ENCODE data around the gene ASPSCR1. TPM values are rescaled to one million over a fixed set of nuclear protein-coding genes. Genes with fewer than 3 reads are reported as not detected.

The ASPSCR1 gene
- total and polyA plus RNA-seq, 2 of the 13 experiments (the other 11 are each of a cell fraction or from before 2014, with no cell fraction given), result 274 to 314 TPM

DNA sequence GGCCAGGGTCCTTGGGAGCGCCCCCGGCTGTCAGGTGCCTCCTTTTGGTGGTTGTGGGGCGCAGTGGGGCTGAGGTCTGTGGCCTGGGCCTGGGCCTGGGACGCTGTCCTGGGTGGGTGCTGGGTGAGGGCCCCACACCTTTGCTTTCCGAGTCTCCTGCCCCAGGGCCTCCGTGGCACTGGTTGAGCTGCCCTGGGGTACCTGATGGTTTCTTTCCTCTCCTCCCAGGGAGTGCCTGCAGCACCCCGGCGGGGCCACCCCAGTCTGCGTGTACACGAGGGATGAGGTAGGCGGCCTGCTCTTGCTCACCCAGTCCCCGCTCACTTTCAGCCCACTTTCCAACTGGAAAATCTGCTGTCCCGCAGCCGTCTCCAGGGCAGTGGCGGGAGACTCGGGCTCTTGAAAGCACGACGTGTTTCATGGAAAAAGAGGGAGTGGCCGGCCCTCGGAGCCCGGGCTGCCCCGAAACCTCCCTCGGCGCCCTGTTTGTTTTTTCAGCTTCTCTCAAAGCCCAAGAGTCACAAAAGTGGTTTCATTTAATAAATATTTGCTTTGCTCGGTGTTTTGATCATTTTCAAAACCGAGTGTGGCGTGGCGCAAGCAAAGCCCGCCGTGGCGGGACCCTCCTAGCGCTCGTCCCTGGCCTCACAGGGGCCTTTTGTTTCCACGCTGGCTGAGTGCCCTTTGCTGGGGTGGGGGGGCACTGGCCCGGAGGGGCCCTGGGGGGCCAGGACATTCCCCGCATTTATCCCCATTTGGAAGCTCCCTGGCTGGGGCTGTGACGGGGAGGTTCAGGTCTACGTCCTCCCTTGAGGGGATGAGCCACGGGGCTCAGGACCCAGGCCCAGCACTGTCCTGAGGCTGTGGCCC is 17.4 kb downstream of the ASPSCR1 start (continued):
- TF ChIP-seq ZNF20 (CRISPR knock-in tag; IDR thresholded peaks at IDR 0.05) (0 out of 2 replicates have a peak, but pooled peaks have one; percentile 36), ZFP36L1 (CRISPR knock-in tag; IDR thresholded peaks at IDR 0.05) (peak; percentile 49; the same call in 1 of the 2 replicates), ZNF12 (CRISPR knock-in tag; IDR thresholded peaks at IDR 0.05) (peak; percentile 11; the same call in 1 of the 2 replicates), ZNF850 (CRISPR knock-in tag; conservative IDR thresholded peaks at IDR 0.05) (peak; percentile 91; the same call in 1 of the 2 replicates), ZNF773 (CRISPR knock-in tag; IDR thresholded peaks at IDR 0.05; ENCODE audit: borderline replicate concordance) (no peak; the same call in 1 of the 2 replicates), SMYD3 (CRISPR knock-in tag; IDR thresholded peaks at IDR 0.05) (peak; percentile 83; the same call in 1 of the 2 replicates), ZNF235 (CRISPR knock-in tag; IDR thresholded peaks at IDR 0.05; ENCODE audit: borderline replicate concordance) (peak; percentile 22; the same call in 1 of the 2 replicates), FOXA1 (IDR thresholded peaks at IDR 0.05) (no peak), FOXA1 (CRISPR knock-in tag; IDR thresholded peaks at IDR 0.05) (peak; percentile 57), SIN3A (IDR thresholded peaks at IDR 0.05; ENCODE audit: borderline replicate concordance, low read depth, low read length) (0 out of 2 replicates have a peak, but pooled peaks have one; percentile 27), FOXM1 (CRISPR knock-in tag; IDR thresholded peaks at IDR 0.05) (no peak), CCAR2 (optimal IDR thresholded peaks at IDR 0.05; ENCODE audit: low read depth, low read length) (peak; percentile 75)
- TF ChIP-seq, protein P1, sequence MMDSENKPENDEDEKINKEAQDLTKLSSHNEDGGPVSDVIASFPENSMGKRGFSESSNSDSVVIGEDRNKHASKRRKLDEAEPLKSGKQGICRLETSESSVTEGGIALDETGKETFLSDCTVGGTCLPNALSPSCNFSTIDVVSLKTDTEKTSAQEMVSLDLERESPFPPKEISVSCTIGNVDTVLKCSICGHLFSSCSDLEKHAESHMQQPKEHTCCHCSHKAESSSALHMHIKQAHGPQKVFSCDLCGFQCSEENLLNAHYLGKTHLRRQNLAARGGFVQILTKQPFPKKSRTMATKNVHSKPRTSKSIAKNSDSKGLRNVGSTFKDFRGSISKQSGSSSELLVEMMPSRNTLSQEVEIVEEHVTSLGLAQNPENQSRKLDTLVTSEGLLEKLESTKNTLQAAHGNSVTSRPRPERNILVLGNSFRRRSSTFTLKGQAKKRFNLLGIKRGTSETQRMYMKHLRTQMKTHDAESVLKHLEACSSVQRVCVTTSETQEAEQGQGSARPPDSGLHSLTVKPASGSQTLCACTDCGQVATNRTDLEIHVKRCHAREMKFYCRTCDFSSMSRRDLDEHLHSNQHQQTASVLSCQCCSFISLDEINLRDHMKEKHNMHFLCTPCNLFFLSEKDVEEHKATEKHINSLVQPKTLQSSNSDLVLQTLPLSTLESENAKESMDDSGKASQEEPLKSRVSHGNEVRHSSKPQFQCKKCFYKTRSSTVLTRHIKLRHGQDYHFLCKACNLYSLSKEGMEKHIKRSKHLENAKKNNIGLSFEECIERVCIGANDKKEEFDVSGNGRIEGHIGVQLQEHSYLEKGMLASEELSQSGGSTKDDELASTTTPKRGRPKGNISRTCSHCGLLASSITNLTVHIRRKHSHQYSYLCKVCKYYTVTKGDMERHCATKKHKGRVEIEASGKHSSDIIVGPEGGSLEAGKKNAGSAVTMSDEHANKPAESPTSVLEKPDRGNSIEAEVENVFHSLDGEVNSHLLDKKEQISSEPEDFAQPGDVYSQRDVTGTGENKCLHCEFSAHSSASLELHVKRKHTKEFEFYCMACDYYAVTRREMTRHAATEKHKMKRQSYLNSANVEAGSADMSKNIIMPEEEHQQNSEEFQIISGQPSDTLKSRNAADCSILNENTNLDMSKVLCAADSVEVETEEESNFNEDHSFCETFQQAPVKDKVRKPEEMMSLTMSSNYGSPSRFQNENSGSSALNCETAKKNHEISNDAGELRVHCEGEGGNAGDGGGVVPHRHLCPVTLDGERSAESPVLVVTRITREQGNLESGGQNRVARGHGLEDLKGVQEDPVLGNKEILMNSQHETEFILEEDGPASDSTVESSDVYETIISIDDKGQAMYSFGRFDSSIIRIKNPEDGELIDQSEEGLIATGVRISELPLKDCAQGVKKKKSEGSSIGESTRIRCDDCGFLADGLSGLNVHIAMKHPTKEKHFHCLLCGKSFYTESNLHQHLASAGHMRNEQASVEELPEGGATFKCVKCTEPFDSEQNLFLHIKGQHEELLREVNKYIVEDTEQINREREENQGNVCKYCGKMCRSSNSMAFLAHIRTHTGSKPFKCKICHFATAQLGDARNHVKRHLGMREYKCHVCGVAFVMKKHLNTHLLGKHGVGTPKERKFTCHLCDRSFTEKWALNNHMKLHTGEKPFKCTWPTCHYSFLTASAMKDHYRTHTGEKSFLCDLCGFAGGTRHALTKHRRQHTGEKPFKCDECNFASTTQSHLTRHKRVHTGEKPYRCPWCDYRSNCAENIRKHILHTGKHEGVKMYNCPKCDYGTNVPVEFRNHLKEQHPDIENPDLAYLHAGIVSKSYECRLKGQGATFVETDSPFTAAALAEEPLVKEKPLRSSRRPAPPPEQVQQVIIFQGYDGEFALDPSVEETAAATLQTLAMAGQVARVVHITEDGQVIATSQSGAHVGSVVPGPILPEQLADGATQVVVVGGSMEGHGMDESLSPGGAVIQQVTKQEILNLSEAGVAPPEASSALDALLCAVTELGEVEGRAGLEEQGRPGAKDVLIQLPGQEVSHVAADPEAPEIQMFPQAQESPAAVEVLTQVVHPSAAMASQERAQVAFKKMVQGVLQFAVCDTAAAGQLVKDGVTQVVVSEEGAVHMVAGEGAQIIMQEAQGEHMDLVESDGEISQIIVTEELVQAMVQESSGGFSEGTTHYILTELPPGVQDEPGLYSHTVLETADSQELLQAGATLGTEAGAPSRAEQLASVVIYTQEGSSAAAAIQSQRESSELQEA (CRISPR knock-in tag; IDR thresholded peaks at IDR 0.05; ENCODE audit: not compliant biosample characterization), result no peak
- TF ChIP-seq, protein P2, sequence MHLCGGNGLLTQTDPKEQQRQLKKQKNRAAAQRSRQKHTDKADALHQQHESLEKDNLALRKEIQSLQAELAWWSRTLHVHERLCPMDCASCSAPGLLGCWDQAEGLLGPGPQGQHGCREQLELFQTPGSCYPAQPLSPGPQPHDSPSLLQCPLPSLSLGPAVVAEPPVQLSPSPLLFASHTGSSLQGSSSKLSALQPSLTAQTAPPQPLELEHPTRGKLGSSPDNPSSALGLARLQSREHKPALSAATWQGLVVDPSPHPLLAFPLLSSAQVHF (CRISPR knock-in tag; IDR thresholded peaks at IDR 0.05), result 0 out of 2 replicates have a peak, but pooled peaks have one; percentile 33
- TF ChIP-seq, protein P3, sequence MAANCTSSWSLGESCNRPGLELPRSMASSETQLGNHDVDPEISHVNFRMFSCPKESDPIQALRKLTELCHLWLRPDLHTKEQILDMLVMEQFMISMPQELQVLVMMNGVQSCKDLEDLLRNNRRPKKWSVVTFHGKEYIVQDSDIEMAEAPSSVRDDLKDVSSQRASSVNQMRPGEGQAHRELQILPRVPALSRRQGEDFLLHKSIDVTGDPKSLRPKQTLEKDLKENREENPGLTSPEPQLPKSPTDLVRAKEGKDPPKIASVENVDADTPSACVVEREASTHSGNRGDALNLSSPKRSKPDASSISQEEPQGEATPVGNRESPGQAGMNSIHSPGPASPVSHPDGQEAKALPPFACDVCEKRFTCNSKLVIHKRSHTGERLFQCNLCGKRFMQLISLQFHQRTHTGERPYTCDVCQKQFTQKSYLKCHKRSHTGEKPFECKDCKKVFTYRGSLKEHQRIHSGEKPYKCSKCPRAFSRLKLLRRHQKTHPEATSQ (CRISPR knock-in tag; IDR thresholded peaks at IDR 0.05; ENCODE audit: borderline replicate concordance), result peak; percentile 75
- TF ChIP-seq, protein P4, sequence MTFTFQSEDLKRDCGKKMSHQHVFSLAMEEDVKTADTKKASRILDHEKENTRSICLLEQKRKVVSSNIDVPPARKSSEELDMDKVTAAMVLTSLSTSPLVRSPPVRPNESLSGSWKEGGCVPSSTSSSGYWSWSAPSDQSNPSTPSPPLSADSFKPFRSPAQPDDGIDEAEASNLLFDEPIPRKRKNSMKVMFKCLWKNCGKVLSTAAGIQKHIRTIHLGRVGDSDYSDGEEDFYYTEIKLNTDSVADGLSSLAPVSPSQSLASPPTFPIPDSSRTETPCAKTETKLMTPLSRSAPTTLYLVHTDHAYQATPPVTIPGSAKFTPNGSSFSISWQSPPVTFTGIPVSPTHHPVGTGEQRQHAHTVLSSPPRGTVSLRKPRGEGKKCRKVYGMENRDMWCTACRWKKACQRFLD (CRISPR knock-in tag; IDR thresholded peaks at IDR 0.05; ENCODE audit: borderline replicate concordance), result no peak
